GM19023 (cell line): Measurements from ENCODE around the gene EMP2.
"Not testable (repeated sequence)": the region's sequence is repeated elsewhere in the genome, so short reads cannot be mapped to it uniquely, and the experiment has no call there.

Experiments
- ATAC-seq: cut with Tn5 transposase; IDR thresholded peaks from one replicate; pipeline ENCODE4 v1.9.1; 2021; ENCODE audit warnings: mild to moderate bottlenecking, moderate library complexity; ENCODE audit not compliant: unreplicated experiment

The EMP2 gene

GRCh38 chr16:10552998-10553491 lies 27.4 kb downstream of the EMP2 start:
- ATAC-seq: peak; percentile 95

GRCh38 chr16:10552281-10552680 lies 28.1 kb downstream of the EMP2 start:
- ATAC-seq: no peak

- ATAC-seq: no peak
Observed at GRCh38 chr16:10551881-10552280, 28.5 kb downstream of the EMP2 start.

GRCh38 chr16:10548404-10548803 lies 32.0 kb downstream of the EMP2 start:
- ATAC-seq: no peak

GRCh38 chr16:10547708-10548107 lies 32.7 kb downstream of the EMP2 start:
- ATAC-seq: no peak

GRCh38 chr16:10543231-10543977 lies 37.0 kb downstream of the EMP2 start:
- no peak for ATAC-seq

- ATAC-seq: no peak
Observed at GRCh38 chr16:10541366-10541765, 39.0 kb downstream of the EMP2 start.

- no peak for ATAC-seq
Observed at GRCh38 chr16:10539793-10540192, 40.6 kb downstream of the EMP2 start.

- no peak for ATAC-seq
Observed at GRCh38 chr16:10539236-10539635, 41.2 kb downstream of the EMP2 start.

GRCh38 chr16:10538583-10538982 lies 41.8 kb downstream of the EMP2 start:
- ATAC-seq: no peak

- ATAC-seq: no peak
Observed at GRCh38 chr16:10537946-10538345, 42.5 kb downstream of the EMP2 start.

GRCh38 chr16:10536814-10537389 lies 43.5 kb downstream of the EMP2 start:
- no peak for ATAC-seq

GRCh38 chr16:10536328-10536727 lies 44.1 kb downstream of the EMP2 start:
- ATAC-seq: not testable (repeated sequence)

GRCh38 chr16:10535461-10535860 lies 44.9 kb downstream of the EMP2 start:
- no peak for ATAC-seq

GRCh38 chr16:10534748-10535147 lies 45.6 kb downstream of the EMP2 start:
- no peak for ATAC-seq

- ATAC-seq: not testable (repeated sequence)
Observed at GRCh38 chr16:10533612-10534011, 46.8 kb downstream of the EMP2 start.

- no peak for ATAC-seq
Observed at GRCh38 chr16:10531582-10531981, 48.8 kb downstream of the EMP2 start.

- ATAC-seq: no peak
Observed at GRCh38 chr16:10530685-10531084, 49.7 kb downstream of the EMP2 start.

GRCh38 chr16:10529895-10530669 lies 50.3 kb downstream of the EMP2 start:
- ATAC-seq: no peak

GRCh38 chr16:10528635-10529034 lies 51.8 kb downstream of the EMP2 start:
- ATAC-seq: no peak

- ATAC-seq: no peak
Observed at GRCh38 chr16:10526962-10527361, 53.4 kb downstream of the EMP2 start.
